SK-N-SH treated with all-trans-retinoic acid at 6 μM for 48 hours (cell line): ENCODE results near the gene MPP1.

ENCODE experiments used
- CSDC2 ChIP-seq: fragments of 250-450 bp; sonication (Bioruptor Pico); IDR thresholded peaks from 2 replicates; pipeline ENCODE4 v1.5.0; 2020; ENCODE audit warnings: mild to moderate bottlenecking, moderate library complexity
- ESRRG ChIP-seq: fragments of 250-450 bp; sonication (Bioruptor Pico); IDR thresholded peaks from 2 replicates; pipeline ENCODE4 v1.6.1; 2021; ENCODE audit warnings: mild to moderate bottlenecking
- PATZ1 ChIP-seq: fragments of 250-450 bp; sonication (Bioruptor Pico); IDR thresholded peaks from 2 replicates; pipeline ENCODE4 v1.8.0; 2020; ENCODE audit warnings: mild to moderate bottlenecking, moderate library complexity, borderline replicate concordance
- RARB ChIP-seq: fragments of 250-450 bp; sonication (Bioruptor Pico); IDR thresholded peaks from 2 replicates; pipeline ENCODE4 v1.8.0; 2021; ENCODE audit warnings: mild to moderate bottlenecking, moderate library complexity
- ZFP3 ChIP-seq: fragments of 250-450 bp; sonication (Bioruptor Pico); IDR thresholded peaks from 2 replicates; pipeline ENCODE4 v1.5.0; 2020; ENCODE audit warnings: mild to moderate bottlenecking, moderate library complexity
- ZNF70 ChIP-seq: fragments of 450-650 bp; formaldehyde crosslinking; IDR thresholded peaks from 2 replicates; pipeline ENCODE4 v1.5.0; 2020; ENCODE audit warnings: mild to moderate bottlenecking, moderate library complexity
- ZNF8 ChIP-seq: fragments of 450-650 bp; formaldehyde crosslinking; IDR thresholded peaks from 2 replicates; pipeline ENCODE4 v1.5.0; 2020; ENCODE audit warnings: mild to moderate bottlenecking, moderate library complexity
- TF ChIP-seq, protein P1 (sequence below): fragments of 250-450 bp; sonication (Bioruptor Pico); IDR thresholded peaks from 2 replicates; pipeline ENCODE4 v1.5.1; 2021; ENCODE audit warnings: mild to moderate bottlenecking, moderate library complexity

DNA sequence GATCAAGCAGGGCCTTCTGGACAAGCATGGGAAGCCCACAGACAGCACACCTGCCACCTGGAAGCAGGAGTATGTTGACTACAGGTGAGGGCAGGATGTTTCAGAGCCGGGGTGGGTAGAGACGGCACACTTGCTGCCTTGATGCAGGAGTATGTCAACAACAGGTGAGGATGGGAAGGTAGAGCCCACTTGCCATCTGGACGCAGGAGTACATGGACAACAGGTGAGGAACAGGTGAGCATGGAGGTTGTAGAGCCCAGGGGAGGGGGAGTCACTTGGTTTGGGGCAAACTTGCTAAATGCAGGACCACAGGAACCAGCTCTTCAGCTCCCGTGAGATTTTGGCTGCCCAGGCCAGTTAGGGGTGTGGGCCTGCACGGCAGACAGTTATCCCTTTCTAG, 30.7 kb downstream of the MPP1 start:
- TF ChIP-seq ESRRG (CRISPR knock-in tag) (no peak), RARB (no peak), ZFP3 (CRISPR knock-in tag) (no peak), CSDC2 (CRISPR knock-in tag) (no peak), ZNF70 (CRISPR knock-in tag) (no peak), PATZ1 (CRISPR knock-in tag) (no peak), ZNF8 (CRISPR knock-in tag) (no peak)
- TF ChIP-seq, protein P1, sequence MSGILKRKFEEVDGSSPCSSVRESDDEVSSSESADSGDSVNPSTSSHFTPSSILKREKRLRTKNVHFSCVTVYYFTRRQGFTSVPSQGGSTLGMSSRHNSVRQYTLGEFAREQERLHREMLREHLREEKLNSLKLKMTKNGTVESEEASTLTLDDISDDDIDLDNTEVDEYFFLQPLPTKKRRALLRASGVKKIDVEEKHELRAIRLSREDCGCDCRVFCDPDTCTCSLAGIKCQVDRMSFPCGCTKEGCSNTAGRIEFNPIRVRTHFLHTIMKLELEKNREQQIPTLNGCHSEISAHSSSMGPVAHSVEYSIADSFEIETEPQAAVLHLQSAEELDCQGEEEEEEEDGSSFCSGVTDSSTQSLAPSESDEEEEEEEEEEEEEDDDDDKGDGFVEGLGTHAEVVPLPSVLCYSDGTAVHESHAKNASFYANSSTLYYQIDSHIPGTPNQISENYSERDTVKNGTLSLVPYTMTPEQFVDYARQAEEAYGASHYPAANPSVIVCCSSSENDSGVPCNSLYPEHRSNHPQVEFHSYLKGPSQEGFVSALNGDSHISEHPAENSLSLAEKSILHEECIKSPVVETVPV (CRISPR knock-in tag) = no peak
